HG03060 (cell line): ENCODE results near the gene TOB1.

Experiments used
- ATAC-seq: cut with Tn5 transposase; IDR thresholded peaks from one replicate; pipeline ENCODE4 v1.9.1; 2021; ENCODE audit warnings: low read depth, moderate number of reproducible peaks; ENCODE audit not compliant: unreplicated experiment

The TOB1 gene, protein sequence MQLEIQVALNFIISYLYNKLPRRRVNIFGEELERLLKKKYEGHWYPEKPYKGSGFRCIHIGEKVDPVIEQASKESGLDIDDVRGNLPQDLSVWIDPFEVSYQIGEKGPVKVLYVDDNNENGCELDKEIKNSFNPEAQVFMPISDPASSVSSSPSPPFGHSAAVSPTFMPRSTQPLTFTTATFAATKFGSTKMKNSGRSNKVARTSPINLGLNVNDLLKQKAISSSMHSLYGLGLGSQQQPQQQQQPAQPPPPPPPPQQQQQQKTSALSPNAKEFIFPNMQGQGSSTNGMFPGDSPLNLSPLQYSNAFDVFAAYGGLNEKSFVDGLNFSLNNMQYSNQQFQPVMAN

DNA sequence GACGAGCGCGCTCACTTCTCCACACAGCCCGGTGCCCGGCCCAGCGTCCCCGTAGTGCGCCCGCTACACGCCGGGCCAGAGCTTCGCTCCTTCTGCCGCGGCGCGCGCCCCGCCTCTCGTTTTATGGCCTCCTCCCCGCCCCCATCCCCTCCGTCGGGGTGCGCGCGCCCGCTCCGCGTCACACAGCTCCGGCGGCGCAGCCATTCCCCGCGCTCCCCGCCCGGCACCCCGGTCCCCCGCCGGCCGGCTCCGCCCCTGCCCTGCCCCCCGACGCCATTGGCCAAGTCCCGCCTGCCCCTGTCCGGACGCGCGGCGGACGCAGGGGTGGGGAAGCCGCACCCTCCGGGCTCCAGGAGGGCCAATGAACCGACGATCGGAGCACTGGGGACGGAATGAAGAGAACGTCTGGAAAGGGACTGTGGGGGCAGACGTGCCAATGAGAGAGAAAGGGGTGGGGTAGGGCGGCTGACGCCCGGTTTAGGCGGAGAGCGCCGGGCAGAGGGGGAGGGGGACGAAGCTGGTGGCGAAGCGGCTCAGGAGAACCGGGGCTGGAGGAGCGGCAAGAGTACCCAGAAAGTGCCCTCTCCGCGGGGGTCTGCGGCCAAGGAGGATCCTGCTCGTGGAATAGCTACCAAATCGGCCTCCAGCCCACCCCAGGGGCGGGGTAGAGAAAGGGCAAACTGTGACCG lies at the start of gene TOB1:
Gene TOB1 (minus strand): TSS at position 94 of the 689 bp plus-strand sequence. CDS start 2,337 bp downstream, outside the sequence.
- peak; percentile 39 for ATAC-seq

DNA sequence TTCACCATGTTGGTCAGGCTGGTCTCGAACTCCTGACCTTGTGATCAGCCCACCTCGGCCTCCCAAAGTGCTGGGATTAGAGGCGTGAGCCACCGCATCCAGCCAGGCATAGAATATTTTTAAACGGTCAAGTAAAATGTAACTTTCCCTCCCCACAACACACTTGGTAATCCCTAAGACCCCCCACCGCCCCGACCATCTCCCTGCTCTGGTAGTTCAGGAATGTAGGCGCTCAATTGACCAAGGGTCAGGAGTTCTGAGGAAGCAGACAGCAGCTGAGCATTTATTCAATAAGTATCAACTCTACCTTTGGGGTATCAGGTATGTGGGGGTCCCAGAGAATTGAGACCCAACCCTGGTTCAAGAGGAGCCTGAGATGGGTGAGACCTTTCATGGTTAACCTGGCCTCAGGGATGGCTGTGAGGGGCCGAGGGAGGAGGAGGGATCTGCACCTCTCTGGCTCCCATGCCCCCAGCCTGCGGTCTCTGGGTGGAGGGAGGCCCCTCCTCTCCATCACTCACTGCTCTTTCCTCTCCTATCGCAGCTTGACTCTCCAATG lies 48.4 kb upstream of the TOB1 start:
- no peak for ATAC-seq

DNA sequence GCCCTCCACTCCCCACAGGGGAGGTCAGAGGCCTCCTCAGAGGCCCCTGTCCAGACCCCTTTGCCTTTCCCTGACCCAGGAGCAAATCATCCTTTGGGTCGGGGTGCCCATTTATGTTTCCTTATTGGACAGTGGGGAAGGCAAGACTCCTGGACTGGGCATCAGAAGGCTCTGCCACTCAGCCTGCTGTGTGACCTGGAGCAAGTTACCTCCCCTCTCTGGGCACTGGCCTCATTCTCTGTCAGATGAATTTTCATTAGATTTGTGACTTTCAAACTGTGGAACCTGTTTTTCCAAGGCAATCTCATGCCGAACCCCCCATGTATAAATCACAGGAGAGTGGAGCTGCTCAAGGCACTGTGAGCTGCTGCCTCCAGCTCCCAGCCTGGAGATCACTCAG lies 47.0 kb upstream of the TOB1 start:
- ATAC-seq: no peak

DNA sequence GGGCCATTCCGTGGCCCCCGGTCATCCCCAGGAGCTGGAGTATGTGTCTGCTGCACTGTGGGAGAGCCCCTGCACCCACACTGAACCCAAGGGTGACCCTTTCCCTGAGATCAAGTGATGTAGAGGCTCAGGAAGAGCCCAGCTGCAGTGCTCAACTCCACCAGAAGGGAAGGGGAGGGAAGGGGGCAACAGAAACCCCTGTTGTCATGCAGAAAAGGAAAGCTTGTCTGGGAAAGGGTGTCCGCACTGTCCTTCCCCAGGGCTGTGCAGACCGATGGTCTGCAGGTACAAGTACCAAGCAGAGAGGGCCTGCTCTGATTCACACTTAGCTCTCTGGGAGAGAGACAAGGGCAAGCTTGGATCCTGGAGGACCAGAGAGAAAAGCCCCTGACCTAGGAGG lies 45.7 kb upstream of the TOB1 start:
- no peak for ATAC-seq

DNA sequence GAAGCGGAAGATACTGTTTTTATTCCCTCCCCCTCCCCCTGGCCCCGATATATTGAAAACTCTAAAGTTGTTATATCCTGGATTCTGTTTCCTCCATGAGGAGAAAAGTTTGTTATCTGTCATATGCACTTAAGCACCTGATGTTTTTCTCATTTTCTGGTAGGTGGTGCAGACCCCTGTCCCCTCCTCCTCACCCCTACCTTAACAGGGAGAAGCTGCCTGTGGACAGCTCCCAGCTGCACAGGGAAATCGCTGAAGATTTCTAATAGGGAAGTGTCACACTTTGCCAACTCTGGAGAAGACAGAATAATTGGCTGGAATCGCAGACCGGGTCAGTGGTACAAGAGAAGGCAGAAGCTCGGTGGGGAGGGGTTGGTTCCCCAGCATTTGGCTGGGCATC lies 45.3 kb upstream of the TOB1 start:
- no peak for ATAC-seq

DNA sequence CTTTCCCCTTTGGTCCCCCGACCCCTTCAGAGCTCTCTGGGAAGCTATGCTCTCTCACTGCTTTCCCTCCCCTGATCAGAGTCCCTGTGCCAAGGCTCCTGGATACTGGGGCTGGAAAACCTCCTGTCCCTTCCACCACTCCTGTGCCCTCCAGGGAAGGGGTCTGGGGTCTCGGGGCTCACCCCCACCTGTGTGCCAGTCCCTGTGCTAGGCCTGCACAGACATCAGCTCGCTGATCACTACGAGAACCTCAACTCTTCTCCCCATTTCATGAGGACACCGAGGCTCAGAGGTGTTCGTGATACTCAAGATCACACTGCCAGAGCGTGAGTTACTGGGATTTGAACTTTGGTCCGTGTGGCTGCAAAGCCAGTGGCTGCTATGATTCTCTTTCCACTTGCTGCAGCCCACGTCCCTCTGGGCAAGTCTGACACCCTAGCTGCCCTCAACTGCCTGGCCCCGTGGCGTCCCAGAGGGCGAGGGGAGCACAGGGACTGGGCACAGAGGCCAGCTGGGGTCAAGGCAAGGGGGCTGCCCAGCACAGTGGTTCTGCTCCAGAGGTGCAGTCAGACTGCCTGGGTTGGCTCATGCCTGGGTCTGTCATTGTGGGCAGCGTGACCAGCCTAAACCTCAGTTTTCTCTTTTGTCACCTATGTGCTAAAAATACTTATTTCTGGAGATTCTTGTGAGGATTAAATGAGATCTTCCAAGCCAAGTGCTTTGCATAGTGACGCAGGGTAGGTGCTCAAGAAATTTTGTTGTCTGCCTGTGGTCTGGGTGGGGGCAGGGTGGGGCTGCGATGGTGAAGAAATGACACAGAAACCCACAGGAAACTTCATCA lies 43.8 kb upstream of the TOB1 start:
- ATAC-seq: no peak

DNA sequence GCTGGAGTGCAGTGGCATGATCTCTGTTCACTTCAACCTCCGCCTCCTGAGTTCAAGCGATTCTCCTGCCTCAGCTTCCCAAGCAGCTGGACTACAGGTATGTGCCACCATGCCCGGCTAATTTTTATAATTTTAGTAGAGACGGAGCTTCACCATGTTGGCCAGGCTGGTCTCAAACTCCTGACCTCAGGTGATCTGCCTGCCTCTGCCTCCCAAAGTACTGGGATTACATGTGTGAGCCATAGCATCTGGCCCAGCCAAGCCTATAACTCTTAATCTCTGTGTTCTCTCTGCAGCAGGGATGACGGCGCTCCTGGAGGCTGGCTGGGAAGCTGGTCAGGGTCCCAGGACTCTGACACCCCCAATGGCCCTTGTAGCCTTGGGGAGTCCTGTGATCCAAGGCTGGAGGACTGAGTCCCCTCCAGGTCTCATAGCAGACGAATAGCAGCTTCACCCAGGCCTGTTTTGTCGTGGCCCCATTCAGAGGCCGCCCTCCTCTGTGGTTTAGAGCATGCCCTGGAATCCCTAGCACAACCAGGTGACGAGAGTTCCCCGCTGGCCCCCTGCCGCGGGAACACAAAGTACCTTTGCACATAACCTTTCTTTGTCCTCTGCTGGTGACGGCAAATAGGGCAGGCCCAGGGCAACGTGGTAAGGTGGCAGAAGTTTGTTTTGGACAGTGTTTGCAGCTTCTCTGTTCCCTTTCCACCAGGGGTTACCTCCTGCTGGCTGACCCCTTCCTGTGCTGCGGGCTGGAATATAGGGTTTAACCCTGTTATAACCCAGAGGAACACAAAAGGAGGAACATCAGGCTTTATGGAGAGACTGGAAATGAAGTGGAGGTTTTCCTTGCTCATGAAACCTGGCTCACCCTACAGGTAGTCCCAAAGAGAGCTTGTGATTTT lies 43.0 kb upstream of the TOB1 start:
- no peak for ATAC-seq

DNA sequence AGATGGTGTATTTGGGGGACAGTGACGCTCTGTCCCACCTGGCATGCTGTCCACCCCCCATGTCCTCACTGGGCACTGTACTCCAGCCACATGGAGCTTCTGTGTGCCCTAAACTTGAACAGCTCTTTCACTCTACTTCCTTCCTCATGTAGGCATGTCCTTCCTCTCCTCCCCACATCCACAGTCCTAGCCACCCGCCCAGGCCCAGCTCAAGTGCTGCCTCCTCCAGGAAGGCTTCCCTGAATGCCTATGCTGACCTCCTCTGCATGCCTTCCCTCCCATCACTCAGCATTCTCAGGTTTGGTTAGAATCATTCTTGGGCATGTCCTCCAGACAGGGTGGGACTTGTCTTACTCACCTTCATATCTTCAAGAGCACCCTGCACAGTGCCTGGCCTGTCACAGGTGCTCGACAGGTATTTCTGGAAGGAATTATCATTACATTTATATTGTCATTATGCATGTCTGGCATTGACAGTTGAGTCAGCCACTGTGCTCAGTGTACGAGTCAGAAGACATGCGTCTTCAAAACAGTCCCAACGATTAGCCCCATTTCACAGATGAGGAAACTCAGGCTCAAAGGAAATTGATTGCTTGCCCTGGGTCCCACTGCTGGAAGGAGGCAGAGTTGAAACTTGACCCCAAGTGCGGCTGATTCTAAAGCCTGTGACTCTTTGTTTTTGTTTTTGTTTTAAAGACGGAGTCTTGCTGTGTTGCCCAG lies 42.1 kb upstream of the TOB1 start:
- ATAC-seq: no peak

DNA sequence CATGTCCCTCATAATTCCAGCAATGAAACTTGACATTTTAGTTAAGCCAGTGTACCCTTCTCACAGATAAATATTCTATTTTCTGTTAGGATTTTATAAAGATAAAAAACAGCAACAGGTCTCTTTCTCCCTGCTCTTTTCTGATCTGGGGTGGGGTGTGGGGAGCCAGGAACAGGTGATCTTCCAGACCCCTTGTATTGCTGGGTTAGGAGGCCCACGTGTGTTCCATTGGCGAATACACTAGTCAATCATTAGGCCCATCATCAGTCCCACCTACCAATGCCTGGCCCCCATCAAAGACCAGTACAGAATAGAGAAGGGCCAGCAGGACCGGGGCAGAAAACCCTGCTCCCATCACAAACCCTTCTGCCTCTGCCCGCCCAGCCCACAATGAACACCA lies 40.3 kb upstream of the TOB1 start:
- ATAC-seq: no peak

DNA sequence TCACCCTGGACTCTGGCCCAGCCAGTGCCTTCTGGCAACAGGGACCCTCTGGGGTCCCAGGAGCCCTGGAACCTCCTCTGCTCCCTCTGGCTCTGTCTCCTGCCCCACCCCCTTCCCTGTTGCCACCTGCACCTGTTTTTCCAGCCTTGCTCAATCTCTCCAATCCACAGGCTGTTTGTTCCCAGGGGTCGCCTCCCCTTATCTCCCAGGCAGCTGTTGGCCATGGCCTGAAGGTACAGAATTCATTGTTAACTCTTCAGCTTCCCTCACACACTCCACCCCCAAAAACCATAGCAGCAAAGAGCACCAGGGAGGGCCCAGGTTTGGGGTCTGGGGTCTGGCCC lies 39.3 kb upstream of the TOB1 start:
- no peak for ATAC-seq

DNA sequence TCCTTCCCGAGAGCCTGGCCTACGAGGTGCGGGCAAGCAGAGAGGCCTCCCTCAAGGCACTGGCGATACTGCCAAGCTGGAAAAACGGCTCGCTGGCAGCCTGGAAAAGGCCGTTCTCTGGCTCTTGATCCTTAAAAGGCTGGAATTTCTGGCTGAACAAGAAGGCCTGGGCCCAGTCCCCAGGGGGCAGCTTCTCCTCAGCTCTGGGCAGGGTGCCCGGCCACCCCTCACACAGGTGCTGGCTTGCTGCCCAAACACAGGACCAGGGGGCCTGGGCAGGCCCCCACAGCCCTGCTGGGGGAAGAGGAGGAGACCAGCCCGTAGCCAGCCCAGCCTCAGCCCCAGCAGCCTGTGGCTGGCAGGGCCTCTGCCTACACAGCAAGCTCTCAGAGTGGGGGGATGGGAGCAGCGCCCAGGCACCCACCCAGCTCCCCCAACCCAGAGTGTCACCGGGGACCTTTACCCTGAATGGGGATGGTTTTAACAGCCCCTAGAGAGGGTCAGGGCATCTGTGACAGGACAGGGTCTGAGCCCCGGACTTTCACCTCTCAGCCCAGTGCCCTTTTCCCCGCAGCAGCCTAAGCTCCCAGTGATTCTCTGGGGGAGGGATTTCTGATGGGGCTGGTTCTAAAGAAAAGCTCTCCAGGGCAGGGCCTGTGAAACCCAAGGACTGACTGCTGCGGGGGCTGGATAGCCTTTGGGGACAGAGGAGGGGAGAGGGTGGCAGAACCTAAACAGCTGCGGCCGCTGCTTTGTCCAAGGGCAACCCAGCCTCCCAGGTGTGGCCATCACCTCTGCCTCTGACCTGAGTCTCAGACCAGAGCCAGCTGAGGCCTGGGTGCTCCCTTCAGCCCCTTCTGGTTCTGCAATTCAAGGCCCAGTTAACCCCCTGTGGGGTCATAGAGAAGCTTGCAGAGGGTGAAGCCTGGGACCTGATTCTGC lies 38.6 kb upstream of the TOB1 start:
- no peak for ATAC-seq

DNA sequence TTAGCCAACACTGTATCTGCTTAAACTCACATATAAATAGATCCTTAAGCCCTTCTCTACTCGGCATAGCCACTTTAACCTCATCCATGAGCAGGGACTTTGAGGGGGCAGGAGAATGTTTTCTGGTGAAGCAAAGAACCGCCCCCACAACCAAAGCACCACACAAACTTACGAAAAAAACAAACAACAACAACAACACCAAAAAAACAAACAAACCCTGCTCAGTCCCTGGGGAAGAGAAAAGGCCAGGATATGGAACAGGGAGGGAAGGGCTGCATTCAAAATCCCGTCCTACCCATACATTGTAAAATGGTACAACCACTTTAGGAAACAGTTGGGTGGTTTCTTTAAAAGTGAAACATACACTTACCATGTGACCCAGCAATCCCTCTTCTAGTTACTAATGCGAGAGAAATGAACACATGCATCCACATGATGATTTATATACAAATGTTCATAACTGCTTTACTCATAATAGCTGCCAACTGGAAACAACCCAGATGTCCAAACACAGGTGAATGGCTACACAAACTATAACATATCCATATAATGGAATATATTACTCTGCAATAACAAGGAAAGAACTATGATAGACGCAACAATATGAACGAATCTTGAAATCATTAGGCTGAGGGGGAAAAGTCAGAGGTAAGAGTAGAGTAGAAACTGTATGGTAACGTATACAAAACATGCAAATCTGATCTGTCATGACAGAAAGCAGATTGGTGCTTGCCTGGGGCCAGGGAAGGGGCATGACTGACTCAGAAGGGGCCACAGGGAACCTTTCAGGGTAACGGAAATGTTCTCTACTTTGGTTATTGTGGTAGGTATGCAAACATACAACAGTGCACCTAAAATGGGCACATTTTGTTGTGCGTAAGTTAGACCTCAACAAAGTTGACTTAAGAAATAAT lies 37.7 kb upstream of the TOB1 start:
- ATAC-seq: no peak

DNA sequence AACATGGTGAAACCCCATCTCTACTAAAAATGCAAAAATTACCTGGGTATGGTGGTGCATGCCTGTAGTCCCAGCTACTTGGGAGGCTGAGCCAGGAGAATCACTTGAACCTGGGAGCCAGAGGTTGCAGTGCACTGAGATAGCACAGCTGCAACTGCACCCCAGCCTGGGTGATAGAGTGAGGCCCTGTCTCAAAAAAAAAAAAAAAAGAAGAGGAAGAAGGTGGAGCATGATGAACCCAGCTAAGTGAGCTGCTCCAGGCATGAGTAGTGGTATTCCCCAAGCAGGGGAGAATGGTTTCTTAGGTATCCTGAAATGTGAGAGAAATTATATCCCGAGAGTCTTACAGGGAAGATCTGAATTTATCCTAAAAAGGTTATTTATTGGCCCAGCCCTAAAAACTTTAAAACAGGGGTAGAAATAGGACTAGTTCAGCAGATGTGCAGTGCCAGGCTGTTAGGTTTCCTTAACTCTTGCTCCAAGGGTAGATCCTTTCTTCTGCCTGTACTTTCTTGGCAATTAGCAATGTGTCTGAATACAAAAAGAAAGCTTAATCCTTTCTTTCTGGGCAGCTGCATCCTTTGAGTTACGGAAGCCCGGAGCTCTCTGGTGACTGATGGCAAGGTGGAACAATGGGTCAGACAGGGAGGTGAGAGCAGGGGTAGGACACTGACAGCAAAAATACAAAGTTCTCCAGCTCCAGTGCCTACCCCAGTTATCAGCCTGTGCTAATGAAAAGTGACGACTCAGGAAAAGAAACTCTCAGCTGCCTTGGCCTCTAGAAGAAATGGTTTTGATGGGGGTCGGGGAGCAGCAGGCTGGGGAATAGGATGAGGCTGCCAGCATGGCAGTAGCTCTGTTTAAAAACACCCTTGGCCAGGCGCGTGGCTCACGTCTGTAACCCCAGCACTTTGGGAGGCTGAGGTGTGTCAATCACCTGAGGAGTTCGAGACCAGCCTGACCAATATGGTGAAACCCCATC lies 36.5 kb upstream of the TOB1 start:
- no peak for ATAC-seq

DNA sequence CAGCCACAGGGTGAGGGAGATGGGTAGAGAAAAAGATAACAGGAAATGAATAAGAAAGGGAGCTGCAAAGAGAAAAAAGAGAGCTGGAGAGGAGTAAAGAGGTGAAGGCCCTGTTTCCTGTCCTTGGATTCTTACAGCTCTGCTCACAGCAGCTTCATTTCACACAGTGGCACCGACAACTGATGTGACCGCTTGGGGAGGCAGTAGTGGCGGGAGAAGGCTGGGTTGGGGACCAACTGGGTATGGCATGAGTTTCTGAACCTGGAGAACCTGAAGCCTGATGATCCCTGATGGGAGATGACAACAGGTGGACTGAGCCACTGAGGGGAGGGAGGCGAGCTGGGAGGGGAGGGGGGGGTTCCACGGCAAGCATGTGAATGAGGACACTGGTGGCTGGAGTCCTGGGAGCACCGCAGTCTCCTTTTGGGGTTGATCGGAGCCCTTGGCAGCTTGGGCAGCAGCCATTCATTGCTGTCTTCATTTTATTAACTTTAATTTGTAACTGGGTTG lies 34.3 kb upstream of the TOB1 start:
- no peak for ATAC-seq

DNA sequence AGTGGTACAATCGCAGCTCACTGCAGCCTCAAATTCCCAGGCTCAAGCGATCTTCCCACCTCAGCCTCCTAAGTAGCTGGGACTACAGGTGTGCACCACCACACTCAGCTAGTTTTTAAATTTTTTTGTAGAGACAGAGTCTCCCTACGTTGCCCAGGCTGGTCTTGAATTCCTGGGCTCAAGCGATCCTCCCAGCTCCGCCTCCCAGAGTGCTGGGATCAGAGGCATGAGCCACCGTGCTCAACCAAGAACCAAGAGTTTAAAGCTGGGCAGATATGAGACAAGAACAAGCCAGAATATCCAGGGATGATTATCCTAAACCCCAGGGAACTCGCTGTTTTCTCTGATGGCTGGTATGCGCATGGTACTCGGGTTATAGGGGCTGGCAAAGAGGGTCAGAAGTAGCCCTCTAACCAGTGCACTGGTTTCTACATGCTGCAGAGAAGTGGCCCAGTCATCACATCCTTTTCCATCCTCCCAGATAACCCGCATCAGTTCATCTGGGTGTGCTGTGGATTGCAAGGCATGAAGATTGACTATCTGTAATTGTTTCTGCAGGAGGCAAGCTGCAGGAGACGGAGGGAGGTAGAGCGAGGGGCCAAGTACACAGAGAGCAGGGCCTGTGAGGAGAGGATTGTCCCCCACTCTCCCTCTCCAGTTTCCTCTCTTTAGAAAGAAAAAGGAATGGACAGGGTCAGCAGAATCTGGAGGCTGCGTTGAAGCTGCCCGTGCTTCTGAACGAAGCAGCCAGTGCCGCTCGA lies 33.6 kb upstream of the TOB1 start:
- no peak for ATAC-seq
